Fibroblast of villous mesenchyme (primary cell): ENCODE data around the gene MS4A1. TPM values are rescaled to one million over a fixed set of nuclear protein-coding genes. Genes with fewer than 3 reads are reported as not detected.

ENCODE experiments used
- DNase-seq: peaks from one replicate; pipeline ENCODE4 v3.0.0-alpha.2; 2010; ENCODE audit warnings: low read depth
- H3K4me3 ChIP-seq: 2 replicates; pipeline ENCODE4 v1.5.1; 2011; ENCODE audit warnings: low read depth, mild to moderate bottlenecking, low read length
- total RNA-seq: library from RNA; depleted of rRNA; stranded (reverse); fragments of >200 nt; gene quantifications from 2 replicates; pipeline ENCODE4 v1.2.3, GENCODE V29; 2012
- TF ChIP-seq, protein P1 (sequence below): IDR thresholded peaks from 2 replicates; pipeline ENCODE4 v1.5.1; 2012; ENCODE audit warnings: low read depth, mild to moderate bottlenecking, low read length; ENCODE audit not compliant: insufficient read depth

MS4A1 gene
- total RNA-seq, 1 donor, result not detected

DNA sequence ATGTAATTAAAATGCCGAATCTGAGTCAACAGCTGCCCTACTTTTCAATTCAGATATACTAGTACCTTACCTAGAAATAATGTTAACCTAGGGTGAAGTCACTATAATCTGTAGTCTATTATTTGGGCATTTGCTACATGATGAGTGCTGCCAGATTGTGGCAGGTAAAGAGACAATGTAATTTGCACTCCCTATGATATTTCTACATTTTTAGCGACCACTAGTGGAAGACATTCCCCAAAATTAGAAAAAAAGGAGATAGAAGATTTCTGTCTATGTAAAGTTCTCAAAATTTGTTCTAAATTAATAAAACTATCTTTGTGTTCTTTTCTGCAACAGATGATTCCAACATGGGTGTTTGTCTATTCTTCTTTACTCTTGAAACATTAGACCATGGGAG lies 14.1 kb downstream of the MS4A1 start:
- no peak for DNase-seq
- TF ChIP-seq, protein P1, sequence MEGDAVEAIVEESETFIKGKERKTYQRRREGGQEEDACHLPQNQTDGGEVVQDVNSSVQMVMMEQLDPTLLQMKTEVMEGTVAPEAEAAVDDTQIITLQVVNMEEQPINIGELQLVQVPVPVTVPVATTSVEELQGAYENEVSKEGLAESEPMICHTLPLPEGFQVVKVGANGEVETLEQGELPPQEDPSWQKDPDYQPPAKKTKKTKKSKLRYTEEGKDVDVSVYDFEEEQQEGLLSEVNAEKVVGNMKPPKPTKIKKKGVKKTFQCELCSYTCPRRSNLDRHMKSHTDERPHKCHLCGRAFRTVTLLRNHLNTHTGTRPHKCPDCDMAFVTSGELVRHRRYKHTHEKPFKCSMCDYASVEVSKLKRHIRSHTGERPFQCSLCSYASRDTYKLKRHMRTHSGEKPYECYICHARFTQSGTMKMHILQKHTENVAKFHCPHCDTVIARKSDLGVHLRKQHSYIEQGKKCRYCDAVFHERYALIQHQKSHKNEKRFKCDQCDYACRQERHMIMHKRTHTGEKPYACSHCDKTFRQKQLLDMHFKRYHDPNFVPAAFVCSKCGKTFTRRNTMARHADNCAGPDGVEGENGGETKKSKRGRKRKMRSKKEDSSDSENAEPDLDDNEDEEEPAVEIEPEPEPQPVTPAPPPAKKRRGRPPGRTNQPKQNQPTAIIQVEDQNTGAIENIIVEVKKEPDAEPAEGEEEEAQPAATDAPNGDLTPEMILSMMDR, result no peak
- no peak overlapping the region for H3K4me3 ChIP-seq

DNA sequence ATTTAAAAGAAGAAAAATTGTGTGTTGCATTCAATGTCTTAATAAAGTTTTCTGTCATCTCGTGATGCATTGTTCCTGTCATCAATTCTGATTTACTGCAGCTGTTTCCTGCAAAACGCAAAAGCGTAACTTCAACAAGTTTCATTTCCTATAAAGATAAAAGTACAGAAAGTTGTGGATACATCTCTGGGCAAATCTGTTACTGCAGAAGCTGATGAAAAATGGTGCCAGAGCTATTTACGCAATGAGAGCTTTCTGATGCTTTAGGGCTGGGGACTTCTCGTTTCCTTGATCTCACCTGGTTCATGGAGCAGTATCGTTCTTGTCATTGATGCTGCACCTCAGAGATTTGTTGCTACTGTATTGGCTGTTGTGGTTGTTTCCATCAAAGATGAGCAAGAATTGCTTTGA lies 21.4 kb downstream of the MS4A1 start:
- H3K4me3 ChIP-seq, result no peak overlapping the region
- no peak for DNase-seq
- TF ChIP-seq, protein P1, result no peak

DNA sequence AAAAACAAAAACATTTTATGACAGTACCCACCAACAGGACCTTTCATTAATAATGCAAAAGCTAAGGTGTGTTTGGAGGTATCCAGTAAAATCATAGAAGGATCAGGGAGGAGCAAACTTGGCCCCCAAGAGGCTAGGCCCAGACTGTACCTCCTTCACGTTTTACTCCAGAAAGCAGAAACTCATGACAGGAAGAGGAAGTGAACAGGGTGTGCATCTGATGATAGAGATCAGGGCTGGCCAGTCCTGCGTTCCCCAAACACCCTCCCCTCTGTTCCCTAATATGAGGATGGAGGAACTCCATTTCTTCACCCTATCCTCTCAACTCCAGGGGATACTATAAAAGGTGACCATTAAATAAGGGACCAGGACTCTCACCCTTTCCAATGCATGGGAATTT lies 26.7 kb downstream of the MS4A1 start:
- TF ChIP-seq, protein P1, result no peak
- no peak overlapping the region for H3K4me3 ChIP-seq
- no peak for DNase-seq

DNA sequence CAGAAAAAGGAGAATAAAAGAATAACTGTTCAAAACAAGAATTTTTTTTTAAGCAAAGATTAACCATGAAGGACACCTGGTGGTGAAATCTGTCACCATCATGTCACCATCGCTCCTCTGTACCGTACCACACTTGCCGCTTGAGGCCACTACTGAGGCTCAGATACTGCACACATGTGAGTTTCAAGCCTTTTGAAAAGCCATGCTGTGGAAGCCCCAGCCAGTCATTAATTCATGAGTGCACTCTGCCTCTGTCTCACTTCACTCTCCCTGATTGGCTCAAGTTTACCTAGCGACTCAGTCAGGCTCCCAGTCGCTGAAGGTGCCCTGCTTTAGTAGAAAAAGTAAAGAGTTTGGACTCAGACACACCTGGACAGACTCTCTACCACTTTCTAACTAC lies 30.3 kb downstream of the MS4A1 start:
- no peak overlapping the region for H3K4me3 ChIP-seq
- DNase-seq, result no peak
- TF ChIP-seq, protein P1, result no peak

DNA sequence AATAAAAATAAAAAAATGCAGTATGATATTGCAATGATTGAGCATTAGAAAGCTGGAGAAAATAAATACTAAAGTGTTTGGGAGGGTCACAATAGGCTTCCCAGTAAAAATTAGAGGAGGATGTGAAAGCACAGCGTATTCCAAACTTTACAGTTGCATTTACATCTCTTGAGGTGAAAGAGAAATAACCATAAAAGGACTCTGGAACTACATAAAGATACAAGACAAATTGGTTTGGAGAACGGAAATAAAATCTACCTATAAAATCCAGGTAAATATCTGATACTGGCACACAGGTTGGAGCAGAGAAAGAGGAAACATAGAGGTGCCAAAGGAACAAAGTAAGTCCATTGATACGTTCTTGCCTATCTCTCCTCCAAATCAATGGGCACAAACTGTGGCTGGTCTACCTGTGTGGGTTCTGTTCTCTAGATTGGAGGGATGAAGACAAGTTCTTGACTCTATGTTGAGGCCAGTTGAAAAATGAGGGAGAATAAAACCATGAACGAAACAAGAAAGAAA lies 36.9 kb downstream of the MS4A1 start, which contains the start of gene MS4A12:
Gene MS4A12 (plus strand): TSS at position 291 of the 522 bp plus-strand sequence. CDS start 4,541 bp downstream, outside the sequence.
- no peak for DNase-seq
- no peak within 1 kb of the TSS for H3K4me3 ChIP-seq
- TF ChIP-seq, protein P1, result no peak

DNA sequence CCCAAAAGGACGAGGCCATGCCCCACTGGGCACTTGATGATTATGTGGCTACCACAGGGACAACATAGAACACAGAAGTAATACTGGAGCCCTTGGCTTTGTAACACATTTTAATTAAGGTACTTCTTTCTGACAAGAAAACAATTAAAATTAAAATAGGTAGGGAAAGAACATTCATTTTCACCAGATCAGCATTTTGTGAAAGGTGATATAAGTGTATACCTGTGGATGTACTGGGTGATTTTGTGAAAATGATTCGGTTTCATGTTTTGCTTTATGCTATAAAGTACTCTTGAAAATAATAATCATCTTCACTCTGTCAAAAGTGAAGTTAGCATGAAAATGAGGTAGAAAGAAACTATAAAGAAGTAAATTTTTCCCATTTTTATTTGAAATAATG lies 37.8 kb downstream of the MS4A1 start:
- DNase-seq, result no peak
- TF ChIP-seq, protein P1, result no peak
- no peak overlapping the region for H3K4me3 ChIP-seq

DNA sequence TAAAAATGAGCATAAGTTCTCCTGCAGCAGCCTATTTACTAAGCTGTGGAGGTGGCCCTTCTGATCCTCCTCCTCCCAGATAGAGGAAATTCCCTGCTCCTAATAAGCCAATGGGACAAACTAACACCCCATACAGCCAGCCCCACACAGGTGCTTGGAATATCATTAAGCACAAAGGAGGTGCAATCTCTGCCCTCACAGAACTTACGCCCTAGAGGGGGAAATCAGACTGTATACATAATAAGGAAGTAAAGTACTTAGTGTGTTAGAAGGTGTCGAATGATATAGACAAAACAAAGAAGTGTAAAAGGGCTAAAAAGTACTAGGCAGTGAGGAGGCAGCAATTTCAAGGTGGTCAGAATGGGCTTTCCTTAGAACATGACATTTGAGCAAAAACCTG lies 42.8 kb downstream of the MS4A1 start:
- no peak for DNase-seq
- TF ChIP-seq, protein P1, result no peak
- no peak overlapping the region for H3K4me3 ChIP-seq
